Measurements from ENCODE around the gene PDE4A.
"Not testable (repeated sequence)": the region's sequence is repeated elsewhere in the genome, so short reads cannot be mapped to it uniquely, and the experiment has no call there.

Gene PDE4A

DNA sequence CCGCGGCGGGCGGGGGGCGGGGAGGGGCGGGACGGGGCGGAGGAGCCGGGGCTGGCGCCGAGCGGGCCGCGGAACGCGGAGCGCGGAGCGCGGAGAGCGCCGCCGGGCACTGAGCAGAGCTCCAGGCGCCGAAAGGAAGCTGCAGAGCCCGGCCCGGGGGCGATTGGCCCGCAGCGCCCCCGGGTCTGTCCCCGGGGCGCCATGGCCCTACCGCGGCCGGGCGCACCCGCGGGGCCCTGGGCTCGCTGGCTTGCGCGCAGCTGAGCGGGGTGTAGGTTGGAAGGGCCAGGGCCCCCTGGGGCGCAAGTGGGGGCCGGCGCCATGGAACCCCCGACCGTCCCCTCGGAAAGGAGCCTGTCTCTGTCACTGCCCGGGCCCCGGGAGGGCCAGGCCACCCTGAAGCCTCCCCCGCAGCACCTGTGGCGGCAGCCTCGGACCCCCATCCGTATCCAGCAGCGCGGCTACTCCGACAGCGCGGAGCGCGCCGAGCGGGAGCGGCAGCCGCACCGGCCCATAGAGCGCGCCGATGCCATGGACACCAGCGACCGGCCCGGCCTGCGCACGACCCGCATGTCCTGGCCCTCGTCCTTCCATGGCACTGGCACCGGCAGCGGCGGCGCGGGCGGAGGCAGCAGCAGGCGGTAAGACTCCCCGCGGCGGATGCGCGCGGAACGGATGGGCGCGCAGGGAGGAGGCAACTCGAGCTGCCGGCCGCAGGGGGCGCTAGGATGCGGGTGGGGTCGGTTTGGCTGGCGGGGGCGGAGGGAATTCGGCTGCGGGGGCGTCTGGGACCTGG is at the start of gene PDE4A:
Gene PDE4A, plus strand, starts transcription at position 95 of the 796 bp plus-strand sequence. Its CDS starts 227 bp downstream, at position 322.
- FAIRE-seq = no peak

DNA sequence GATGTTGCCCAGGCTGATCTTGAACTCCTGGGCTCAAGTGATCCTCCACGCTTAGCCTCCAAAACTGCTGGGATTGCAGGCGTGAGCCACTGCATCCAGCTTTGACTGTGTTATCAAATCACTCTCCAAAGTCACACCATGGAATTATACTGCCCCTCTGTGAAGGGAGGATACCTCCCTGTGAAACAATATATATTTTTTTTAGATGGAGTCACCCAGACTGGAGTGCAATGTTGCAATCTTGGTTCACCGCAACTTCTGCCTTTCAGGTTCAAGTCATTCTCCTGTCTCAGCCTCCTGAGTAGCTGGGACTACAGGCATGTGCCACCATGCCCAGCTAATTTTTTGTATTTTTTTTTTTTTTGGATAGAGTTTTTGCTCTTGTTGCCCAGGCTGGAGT is 47.6 kb upstream of the PDE4A start:
- no peak for FAIRE-seq

DNA sequence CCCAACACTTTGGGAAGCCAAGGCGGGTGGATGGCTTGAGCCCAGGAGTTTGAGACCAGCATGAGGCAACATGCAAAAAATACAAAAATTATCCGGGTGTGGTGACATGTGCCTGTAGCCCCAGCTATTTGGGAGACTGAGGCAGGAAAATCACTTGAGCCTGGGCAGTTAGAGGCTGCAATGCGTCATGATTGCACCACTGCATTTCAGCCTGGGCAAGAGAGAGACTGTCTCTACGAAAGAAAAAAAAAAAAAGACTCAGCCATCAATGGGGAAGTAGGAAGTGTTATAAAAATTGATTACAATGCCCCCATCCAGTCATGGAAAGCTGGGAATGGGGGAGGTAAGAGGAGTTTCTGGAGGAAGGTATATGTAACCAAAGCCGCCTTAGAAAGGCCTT is 45.4 kb upstream of the PDE4A start:
- FAIRE-seq = no peak

DNA sequence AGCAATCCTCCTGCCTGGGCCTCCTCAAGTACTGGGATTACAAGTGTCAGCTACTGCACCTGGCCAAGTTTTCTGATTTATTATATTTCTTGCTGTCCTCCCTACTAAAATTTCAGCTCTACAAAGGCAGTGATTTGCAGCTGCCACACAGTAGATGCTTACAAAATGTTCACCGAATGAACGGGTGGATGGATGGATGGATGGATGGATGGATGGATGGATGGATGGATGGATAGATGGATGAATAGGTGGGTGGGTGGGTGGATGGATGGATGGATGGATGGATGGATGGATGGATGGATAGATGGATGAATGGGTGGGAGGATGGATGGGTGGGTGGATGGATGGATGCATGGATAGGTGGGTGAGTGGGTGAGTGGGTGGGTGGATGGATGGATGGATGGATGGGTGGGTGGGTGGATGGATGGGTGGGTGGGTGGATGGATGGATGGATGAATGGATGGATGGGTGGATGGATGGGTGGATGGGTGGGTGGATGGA is 43.1 kb upstream of the PDE4A start:
- not testable (repeated sequence) for FAIRE-seq

DNA sequence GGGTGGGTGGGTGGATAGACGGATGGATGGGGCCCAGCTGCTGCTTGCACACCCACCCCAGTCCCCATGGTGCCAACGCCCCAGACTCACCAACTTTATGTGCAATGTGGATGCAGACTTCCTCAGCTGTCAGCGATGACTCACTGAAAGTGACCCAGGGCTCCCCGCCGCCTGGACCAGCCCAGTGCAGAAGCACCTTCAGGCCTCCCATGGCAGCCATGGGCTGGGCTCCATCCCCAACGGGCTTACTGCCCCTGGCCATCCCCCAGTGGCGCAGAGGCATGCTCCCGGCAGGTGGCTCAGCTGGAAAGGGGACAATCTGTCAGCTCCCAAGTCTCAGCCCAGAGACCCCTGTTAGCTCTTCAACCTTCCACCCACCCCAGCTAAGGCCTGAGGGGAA is 42.2 kb upstream of the PDE4A start:
- FAIRE-seq = no peak

DNA sequence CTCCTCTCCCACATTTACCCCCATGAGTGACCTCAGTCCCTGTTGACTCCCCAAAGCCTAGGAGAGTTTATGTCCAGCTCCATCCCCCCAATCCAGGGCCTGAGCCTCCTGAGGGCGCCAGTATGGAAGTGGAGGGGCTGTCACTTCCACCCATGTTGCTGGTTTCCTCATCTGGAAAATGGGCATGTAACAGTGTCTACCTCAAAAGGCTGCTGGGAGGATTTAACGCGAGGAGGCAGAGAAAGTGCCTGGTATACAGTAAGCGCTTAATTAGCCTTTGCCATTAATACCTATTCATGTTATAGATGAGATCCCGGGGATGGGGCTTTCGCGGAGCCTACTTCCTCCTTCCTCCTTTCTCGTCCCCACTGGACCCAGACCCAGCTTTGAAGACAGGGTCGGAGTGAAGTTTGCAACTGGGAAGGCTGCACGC is 40.4 kb upstream of the PDE4A start:
- no peak for FAIRE-seq

DNA sequence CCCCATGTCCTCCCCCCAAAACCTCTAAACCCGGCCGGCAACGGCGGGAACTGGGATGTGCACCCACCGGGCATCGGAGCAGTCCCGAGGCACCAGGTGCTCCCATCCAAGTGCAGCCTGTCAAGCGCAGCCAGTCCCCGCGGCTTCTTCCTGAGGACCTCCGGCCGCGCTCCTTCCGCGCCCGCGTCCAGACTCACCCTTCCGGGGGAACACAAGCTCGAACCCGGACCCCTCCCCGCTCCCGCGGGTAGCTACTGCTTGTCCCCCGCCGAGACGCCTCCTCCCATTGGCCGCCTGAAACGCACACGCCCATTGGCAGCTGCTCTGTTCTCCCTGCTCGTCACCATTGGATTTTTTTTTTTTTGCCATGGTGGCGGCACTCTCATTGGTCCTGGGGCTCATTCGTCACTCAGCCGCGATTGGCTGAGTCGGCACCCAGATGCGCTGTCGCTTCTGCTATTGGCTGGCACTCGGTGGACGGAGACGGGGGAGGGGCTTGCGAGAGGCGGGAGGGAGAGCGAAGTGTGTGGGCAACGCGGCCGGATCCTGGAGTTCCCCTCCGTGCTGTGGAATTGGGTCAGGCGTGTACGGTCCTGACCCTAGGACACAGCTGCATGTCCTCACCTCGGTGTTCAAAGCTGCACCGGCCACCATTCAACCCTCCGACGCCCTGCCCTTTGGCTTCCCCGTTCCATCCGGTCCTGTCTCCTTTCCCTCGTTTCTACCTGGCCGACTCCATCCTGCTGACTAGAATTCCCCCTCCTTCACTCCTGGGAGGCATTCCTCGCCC is 39.8 kb upstream of the PDE4A start, which contains the start of gene TYK2:
Gene TYK2, minus strand, starts transcription at position 260 of the 790 bp plus-strand sequence. CDS start 2,166 bp downstream, outside the sequence.
- peak; percentile 97 for FAIRE-seq

DNA sequence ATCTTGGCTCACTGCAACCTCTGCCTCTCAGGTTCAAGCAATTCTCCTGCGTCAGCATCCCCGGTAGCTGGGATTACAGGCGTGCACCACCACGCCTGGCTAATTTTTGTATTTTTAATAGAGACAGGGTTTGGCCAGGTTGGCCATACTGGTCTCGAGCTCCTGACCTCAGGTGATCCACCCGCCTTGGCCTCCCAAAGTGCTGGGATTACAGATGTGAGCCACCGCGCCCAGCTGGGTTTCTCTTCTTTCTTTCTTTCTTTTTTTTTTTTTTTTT is 37.2 kb upstream of the PDE4A start:
- FAIRE-seq = not testable (repeated sequence)

DNA sequence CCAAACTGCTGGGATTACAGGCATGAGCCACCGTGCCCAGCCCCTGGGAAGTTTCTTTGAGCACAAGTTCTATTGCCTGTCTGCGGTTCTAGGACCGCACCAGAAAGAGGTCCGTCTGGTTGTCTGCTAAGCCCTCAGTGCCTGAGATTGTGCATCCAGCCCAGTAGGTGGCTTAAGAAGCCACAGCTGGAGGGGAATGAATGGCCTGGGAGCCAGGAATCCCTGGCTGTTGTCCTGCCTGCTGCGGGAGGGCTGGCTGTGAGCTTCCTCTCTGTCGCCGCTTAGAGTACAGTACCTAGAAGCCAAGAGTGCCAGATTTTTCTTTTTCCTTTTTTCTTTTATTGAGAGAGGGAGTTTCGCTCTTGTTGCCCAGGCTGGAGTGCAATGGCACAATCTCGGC is 35.8 kb upstream of the PDE4A start:
- no peak for FAIRE-seq

DNA sequence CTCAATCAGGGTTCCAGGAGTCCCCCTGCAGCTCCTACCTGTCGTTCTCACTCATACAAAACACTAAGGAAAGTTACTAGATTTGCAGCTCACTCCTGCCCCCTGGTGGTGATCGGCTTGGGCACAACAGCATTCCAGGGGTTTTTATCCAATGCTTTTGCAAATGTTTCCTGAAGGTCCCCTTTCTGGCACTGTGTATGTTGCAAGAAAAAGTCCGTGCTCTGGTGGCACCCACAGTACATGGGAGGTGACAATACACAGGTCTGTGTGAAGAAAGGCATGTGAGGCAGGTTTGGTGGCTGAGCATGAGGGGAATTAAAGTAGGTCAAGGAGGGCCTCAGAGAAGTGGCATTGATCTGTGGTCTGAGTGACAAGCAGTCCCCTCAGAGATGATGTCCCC is 31.4 kb upstream of the PDE4A start:
- peak; percentile 65 for FAIRE-seq

DNA sequence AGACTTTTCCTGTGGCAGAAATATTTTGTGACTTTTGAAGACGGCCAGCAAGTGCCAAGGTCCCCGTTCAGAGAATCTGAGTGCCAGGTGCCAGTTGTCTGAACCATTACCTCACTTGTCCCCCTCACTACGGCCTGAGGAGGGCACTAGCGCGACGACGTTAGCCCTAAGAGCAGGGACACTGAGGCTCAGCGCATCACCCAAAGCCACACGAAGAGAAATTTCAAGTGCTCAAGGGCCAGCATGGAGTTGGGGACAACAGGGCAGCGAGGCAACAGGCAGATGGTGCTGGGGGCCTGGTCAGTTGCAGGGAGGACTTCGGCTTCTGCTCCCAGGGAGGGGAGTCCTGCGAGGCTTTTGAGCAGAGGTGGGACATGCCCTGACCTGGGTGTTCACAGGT is 30.5 kb upstream of the PDE4A start:
- FAIRE-seq = no peak

DNA sequence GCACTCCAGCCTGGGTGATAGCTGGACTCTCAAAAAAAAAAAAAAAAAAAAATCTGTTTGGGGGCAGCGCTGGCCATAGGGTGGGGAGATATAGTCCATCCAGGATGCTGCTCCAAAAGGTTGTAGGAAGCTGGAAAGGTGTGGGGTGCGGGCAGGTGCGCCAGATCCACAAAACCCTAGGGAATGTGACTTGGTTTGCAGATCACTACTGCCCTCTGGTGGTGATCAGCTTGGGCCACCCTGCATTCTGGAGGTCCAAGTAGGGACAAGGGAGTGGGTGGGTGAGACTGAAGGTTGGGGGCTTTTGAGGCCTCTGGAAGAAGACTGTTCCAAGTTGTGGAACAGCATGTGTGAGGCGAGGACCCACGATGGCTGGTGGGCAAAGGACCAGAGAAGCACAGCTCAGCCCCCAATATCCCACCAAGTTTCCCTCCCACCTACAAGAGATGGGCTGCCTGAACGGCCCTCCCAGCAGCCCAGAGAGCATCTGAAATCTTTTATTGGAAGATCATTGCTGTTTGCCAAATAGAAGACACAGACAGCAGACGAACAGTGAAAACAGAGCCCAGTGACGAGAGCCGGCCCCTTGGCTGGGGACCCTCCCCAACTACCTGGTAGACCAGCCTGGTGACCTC is 29.6 kb upstream of the PDE4A start:
- FAIRE-seq = no peak

DNA sequence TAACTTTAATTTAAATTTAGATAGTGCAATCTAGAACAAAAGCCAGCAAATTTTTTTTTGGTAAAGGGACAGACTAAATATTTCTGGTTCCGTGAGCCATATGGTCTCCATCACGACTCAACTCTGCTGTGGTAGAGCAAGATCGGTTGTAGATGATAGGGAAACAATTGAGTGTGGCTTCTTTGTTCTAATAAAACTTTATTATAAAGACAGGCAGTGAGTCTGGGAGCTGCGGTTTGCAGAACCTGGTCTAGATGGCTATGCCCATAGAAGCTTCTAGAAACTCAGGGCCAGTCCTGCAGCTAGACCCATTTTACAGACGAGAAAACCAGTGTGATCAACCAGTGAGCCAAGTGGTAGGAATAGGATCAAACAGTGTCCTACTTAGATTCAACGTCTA is 28.2 kb upstream of the PDE4A start:
- FAIRE-seq = no peak

DNA sequence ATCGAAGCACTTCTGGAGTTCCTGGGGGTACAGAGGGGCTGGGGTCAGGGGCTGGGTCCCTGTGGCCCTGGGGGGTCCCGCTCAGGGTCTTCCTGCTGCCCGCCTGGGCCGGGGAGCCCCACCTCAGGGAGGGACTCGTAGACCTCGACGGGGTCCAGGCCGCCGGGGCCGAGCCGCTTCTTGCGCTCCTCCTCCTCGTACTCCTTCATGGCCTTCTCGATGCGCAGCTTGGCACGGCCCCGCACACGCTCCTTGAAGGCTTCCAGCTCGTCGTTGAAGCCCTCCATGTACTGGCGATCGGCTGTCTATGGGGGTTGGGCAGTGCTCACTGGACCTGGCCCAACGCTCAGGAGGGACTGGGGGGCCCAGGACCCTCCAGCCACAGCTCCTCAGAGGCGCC is 27.2 kb upstream of the PDE4A start:
- no peak for FAIRE-seq

DNA sequence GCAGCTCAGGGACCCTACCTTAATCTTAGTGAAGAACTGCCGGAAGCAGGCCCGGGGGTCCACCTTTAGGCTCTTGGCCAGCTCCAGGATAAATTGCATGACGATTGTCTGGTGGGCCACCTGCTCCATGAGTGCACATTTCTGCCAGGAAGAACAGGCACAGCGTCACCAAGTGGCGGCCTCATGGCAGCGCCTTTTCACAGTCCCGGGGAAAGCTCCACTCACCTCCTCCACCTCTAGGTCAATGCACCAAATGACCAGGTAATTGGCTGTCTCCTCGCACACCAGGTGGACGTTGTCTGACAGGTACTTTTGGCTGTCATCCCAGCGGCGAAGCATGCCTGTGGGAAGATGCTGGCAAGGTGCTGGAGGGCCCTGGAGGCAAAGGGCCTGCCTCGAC is 25.3 kb upstream of the PDE4A start:
- no peak for FAIRE-seq

DNA sequence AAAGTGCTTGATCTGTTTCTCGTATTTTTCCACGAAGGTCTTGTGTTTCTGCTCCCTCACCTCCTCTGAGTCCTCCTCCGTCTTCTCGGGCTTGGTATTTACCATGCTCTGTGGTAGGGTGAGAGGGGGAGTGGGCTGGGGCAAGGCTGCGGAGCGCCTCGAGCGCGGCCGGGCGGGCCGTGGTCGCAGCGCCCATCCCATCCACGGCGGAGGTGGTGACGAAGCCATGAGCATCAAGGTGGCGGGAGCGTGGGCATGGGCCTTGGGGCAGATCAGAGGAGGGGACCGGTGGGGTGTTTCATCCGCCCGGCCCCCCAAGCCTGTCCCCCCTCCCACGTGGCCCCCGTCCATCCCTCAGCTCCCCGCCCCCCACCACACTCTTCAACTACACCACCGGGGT is 24.9 kb upstream of the PDE4A start:
- no peak for FAIRE-seq

DNA sequence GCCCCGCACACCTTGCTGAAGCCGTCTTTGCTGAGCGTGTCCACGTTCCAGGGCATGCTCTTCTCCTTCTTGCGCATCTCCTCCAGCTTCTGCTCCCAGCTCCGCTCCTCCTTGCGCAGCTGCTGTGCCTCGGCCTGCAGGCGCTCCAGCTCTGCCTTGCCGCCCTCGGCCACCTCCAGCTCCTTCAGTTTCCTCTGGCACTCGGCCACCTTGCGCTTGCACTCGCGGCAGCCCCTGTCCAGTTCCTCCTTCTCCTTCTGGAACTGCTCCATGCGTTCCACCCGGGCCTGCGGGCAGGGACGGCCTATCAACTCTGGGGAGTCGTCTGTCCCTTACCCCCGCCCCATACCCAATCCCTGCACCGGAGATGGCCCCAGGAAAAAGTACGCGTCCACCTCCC is 24.4 kb upstream of the PDE4A start:
- no peak for FAIRE-seq

DNA sequence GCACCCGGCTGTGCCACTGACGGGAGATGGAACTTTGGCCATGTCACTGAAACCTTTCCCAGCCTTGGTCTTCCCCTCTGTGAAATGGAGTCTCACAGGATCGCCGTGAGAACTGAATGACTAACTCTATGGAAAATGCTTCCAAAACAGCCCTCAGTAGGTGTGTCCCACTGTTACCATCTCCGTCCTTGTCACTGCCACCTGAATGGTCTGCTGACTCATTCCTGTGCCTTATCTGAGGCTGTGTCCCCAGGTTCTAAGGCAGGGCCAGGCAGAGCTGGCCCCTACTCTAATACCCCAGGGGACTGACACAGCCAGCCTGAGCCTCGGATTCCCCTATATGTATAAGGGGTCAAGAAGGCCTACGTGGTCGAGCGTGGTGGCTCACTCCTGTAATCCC is 21.5 kb upstream of the PDE4A start:
- no peak for FAIRE-seq

DNA sequence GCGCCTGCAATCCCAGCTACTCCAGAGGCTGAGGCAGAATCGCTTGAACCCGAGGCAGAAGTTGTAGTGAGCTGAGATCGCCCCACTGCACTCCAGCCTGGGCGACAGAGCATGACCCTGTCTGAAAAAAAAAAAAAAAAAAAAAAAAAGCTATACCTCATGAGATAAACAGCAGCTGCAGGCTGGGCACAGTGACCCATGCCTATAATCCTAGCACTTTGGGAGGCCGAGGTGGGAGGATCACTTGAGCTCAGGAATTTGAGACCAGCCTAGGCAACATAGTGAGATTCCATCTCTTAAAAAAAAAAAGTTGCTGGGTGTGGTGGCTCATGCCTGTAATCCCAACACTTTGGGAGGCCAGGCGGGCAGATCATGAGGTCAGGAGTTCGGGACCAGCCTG is 21.0 kb upstream of the PDE4A start:
- FAIRE-seq = not testable (repeated sequence)

DNA sequence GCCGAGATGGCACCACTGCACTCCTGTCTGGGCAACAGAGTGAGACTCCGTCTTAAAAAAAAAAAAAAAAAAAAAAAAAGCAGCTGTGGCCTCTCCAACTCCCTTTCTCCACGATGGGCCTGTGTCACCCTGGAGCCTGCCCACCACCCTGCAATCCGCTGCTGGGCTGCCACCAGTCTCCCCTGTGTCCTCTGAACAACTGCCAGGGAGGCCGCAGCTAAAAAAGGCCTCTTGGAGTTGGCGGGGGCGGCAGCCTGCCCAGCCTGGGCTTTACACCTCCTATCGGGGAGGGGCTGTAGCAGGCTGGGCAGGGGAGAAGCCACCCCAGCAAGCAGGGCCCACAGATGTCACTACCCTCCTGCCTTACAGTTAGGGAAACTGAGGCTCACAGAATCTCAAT is 20.5 kb upstream of the PDE4A start:
- no peak for FAIRE-seq

DNA sequence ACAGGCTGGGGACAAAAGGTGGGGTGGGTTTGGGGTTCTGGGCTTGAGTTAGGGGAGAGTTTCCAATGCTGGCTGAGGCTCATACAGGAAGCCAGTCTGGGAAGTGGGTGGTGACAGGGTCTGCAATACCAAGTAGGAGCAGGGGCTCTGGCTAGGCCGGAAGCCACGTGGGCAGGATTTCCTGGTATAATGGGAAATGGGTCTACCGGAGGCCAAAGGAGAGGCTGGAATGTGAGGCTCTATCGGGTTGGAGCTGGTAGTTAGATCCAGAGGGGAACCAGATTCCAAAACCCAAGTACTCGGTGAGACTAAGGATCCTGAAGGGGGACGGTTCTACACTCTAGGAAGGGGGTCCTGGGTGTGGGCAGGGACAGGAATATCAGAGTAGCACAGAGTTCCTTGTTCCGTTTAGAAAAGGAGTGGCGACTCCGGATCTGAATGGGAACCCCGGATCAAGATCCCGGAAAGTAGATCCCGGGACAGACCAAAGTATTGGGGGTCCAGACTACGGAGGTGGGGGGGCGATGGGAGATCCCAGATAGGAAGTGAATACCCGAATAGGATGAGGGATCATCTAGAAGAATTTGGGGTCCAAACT is 17.8 kb upstream of the PDE4A start:
- no peak for FAIRE-seq

DNA sequence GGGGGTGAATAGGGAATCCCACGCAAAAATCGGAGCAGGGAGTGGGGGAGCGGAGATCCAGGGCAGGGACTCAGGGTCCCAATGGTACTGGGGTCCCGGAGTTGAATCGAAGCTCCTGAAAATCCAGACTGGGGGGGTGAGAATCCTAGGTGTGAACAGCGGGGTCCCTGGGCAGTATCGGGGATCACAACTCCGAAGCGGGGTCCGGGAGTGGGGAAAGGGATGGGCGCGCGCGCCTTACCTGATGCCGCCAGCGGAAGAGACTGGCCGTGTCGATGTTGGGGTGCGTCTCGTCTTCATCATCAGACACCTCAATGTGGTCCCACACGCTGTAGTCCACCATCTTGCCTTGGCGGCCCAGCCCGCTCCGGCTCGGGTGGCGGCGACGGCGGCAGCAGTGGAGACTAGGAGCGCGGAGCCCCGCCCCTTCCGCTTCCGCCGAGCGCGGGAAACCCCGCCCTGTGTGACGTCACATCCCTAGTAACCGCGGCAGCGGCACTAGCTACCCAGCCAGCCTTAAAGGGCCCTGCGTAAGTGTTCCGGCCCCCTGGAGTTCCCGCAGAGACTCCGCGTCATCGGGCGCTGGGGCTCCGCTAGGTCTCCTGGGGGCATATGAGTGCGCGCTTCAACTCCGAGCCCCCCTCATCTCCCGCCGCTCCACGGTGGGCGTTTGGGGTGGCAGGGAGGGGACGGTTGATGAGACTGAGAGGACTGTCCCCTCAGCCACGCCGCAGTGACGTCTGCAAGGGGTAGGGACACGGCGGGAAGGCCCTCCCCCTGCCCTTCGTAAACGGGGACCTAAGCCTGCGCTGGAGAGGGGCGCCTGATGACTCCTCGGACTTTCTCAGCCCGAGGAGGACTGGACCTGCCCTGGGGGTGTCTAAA is 17.0 kb upstream of the PDE4A start, which contains the start of gene CDC37:
Gene CDC37, minus strand, starts transcription at position 406 of the 885 bp plus-strand sequence. Its CDS starts 63 bp downstream, at position 343.
- no peak for FAIRE-seq
